ENCODE measurements around the gene SARDH. TPM values are rescaled to one million over a fixed set of nuclear protein-coding genes. Genes with fewer than 3 reads are reported as not detected.

SARDH gene
- total RNA-seq, 2 donors from 2014 or later, result 2.2 to 6.8 TPM

DNA sequence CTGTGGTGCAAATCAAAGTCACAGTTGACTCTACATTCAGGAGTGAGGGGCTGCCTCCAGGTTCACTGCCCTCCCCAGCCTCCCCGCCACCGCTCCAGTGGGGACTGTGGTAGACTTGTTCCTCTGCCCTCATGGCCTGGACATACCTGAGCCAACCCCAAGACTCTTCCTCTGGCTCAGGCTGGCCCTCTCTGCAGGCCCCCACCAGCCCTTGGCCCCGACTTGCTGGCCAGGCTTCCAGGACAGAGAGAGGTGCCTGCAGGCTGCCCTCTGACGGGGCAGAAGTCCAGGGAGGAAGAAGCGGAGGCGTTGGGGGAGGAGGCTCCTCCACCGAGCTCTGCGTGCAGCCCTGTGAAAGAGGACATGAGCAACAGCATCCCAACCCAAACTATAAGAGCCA, 2.8 kb upstream of the SARDH start:
- no peak overlapping the region for H3K4me3 Mint-ChIP-seq
- H3K4me1 Mint-ChIP-seq, result peaks cover 3% of the 10 kb centered on the region
- no peak overlapping the region for H3K27ac Mint-ChIP-seq
- no peak for ATAC-seq
- H3K36me3 Mint-ChIP-seq (ENCODE audit: low read depth), result no peaks in the 10 kb centered on the region
- peaks cover 26% of the 10 kb centered on the region for H3K27me3 Mint-ChIP-seq
- no peak for DNase-seq
- H3K9me3 ChIP-seq (ENCODE audit: control insufficient read depth, low read length, poor library complexity, severe bottlenecking), result no peaks in the 10 kb centered on the region

DNA sequence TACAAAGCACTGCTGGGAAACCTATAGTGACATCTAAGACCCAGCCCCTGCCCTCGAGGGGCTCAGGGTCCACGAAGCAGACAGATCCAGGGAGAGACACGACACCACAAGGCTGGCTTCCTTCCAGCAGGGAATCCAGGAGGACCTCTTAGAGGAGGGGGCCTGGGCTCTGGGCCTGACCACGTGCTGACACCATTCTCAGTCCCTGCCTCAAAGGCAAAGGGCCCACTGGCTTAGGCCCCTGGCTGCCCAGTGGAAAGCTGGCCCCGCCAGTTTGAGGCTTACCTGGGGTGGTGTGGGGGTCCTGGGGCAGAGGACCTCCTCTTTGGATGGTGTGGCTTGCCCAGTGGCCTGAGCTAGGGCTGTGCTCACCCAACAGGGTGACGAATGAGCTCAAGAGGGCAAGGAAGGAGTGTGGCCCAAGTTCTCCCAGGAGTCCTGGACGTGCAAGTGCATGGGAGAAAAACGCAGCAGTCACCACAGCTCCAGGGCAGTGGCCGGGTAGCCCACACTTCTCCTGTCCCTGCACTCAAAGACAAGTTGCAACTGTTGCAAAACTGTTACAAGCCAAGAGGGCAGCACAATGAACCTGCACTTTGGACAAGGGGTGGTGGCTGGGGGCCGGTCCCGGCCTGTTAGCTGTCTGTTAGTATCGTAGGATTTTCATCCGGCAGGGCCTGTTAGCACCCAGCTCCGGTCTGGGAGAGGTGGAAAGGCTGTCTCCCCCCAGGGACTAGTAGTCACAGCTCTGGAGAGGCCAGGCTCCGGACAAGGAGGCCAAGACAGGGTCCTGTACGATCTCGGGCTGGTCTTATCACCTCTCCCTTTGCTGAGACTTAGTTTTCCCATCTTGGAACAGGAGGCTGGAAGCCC, 1.5 kb upstream of the SARDH start:
- Mint-ChIP-seq H3K27ac (no peak overlapping the region), H3K36me3 (ENCODE audit: low read depth) (no peaks in the 10 kb centered on the region), H3K4me1 (peaks cover 3% of the 10 kb centered on the region), H3K27me3 (peaks cover 21% of the 10 kb centered on the region), H3K4me3 (no peak overlapping the region)
- DNase-seq (no peak), ATAC-seq (no peak)
- no peaks in the 10 kb centered on the region for H3K9me3 ChIP-seq (ENCODE audit: control insufficient read depth, low read length, poor library complexity, severe bottlenecking)

DNA sequence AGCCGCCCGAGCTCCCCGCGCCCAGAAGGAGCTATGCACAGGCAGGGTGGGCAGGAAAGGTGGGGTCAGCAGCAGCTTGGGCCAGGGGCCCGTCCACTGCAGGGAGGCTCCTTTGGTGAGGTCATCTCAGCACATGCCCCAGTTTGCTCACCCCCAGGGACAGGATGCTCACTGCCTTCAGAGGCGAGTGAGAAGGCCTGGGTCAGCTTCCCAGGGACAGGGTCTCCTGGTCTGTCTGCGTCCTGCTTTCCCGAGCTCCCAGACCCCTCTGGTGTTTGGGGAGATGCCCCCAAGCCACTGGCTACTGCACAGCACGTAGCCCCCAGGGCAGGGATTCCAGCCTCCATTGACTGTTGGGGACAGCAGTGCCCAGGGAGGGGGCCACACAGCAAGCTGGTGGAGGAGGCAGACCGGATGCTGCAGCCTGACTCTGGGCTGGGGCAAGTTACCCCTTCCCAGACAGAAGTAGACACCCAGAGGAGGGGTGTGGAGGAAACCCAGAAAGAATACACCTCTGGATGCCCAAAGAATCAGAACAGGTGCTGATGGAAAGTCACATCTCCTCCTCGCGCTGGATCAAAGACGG, 581 bp upstream of the SARDH start:
- H3K9me3 ChIP-seq (ENCODE audit: control insufficient read depth, low read length, poor library complexity, severe bottlenecking), result no peaks in the 10 kb centered on the region
- peak overlapping the region; percentile 63 for H3K4me3 Mint-ChIP-seq
- no peak for DNase-seq
- no peak overlapping the region for H3K27ac Mint-ChIP-seq
- no peak for ATAC-seq
- no peaks in the 10 kb centered on the region for H3K36me3 Mint-ChIP-seq (ENCODE audit: low read depth)
- peaks cover 3% of the 10 kb centered on the region for H3K4me1 Mint-ChIP-seq
- H3K27me3 Mint-ChIP-seq, result peaks cover 13% of the 10 kb centered on the region

DNA sequence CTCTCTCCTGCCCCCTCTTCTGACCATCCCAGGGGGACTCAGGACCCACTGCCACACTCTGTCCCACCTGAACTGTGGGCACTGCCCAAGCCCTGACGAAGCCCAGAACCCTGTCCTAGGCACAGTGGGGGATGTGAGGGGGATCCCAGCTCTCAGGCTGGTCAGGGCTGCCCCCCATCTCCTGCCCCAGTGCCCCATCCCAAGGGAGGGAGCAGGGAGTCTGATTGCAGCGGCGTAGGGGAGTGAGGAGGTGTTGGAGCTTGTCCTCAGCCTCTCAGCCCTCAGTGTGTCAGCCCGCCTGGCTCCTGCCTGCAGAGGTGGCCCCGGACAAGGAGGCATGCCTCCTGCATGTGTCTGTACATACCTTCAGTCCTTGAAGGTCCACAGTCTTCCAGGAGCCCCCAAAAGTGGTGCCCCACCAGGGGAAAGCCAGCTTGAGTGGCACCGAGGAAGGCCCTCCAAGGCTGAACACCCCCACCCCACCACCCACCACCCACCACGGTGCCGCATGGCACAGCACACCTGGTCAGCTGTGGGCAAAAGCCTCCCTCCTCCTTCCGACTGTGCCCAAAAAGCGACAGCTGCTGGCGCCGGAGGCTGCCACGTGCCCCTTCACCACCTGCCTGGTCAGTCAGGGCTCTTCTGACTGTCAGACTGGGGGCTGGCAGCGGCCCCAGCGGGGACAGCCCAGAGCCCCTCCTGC, 930 bp downstream of the SARDH start:
- Mint-ChIP-seq H3K4me3 (no peak overlapping the region), H3K27me3 (peaks cover 10% of the 10 kb centered on the region), H3K4me1 (peaks cover 4% of the 10 kb centered on the region), H3K36me3 (ENCODE audit: low read depth) (no peaks in the 10 kb centered on the region), H3K27ac (no peak overlapping the region)
- no peaks in the 10 kb centered on the region for H3K9me3 ChIP-seq (ENCODE audit: control insufficient read depth, low read length, poor library complexity, severe bottlenecking)
- ATAC-seq (no peak), DNase-seq (no peak)

DNA sequence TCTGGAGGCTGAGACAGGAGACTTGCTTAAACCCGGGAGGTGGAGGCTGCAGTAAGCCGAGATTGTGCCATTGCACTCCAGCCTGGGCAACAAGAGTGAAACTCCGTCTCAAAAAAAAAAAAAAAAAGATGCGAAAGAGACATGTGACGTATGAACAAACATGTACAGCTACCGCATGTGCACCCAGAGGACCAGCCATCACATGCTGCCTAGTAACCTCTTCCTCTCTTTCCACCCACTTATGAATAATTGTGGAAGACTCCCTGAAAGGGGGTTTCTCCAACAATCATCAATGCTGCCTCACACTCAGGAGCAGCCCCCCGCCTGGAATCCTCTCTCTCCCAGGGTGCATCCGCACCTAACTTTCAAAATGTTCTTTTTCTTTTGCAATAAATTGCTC, 2.2 kb downstream of the SARDH start:
- H3K9me3 ChIP-seq (ENCODE audit: control insufficient read depth, low read length, poor library complexity, severe bottlenecking), result no peaks in the 10 kb centered on the region
- H3K27ac Mint-ChIP-seq, result peak overlapping the region; percentile 43
- no peak overlapping the region for H3K4me3 Mint-ChIP-seq
- DNase-seq (no peak), ATAC-seq (no peak)
- H3K4me1 Mint-ChIP-seq, result peaks cover 4% of the 10 kb centered on the region
- H3K36me3 Mint-ChIP-seq (ENCODE audit: low read depth), result no peaks in the 10 kb centered on the region
- H3K27me3 Mint-ChIP-seq, result peaks cover 10% of the 10 kb centered on the region

DNA sequence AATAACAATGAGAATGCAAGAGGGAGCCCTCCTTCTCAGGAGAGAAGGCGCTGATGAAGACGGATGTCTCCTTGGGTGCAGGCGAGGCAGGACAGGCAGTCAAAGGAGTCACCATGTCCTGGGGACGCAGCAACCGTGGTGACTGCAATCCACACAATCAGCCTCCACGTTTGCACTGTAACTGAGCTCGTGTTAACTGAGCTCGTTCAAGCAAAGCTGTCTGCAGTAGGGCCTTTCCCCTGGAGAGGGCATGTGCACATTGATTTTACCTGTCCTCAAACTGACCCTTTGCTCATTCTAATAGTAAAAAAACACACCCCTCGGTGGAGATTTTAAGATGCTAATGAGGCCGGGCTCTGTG, 2.8 kb downstream of the SARDH start:
- ATAC-seq (no peak), DNase-seq (no peak)
- peaks cover 10% of the 10 kb centered on the region for H3K27me3 Mint-ChIP-seq
- peaks cover 4% of the 10 kb centered on the region for H3K4me1 Mint-ChIP-seq
- H3K36me3 Mint-ChIP-seq (ENCODE audit: low read depth), result no peaks in the 10 kb centered on the region
- no peaks in the 10 kb centered on the region for H3K9me3 ChIP-seq (ENCODE audit: control insufficient read depth, low read length, poor library complexity, severe bottlenecking)
- no peak overlapping the region for H3K27ac Mint-ChIP-seq
- no peak overlapping the region for H3K4me3 Mint-ChIP-seq

DNA sequence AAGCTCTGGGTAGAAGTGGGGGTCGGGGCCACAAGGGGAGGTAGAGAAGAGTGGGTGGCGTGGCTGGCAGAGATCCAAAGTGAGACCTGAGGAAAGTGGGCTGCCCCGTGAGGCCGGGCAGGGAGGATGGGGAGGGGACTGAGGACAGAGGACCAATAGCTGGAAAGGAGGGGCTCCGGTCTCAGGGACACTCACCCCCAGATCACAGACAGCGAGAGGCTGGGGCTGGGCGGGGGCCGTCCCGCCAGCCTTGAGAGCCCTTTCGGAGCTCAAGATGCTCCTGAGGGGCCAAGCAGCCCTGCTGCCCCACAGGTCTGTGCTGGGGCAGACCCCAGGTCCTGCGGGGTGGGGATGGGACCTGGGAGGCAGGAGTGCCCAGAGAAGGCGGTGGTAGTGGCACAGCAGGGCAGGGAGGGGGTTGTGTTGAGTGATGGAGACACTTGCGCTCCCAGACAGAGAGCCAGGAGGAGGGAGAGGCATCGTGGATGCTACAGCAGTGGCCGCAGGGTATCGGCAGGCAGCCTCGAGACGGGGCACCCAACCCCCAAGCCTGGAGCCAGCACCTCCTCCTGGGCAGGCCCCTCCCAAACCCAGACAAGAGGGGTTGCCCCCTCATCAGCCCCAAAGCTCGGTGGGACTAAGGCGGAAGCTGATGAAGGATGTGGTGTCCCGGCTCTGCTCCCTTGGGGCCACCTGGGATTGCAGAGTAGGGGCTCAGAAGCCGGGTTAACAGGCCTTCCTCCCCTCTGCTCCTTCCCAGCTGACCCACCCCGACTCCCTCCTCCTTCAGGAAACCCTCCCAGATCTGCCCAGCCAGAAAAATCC, 3.4 kb downstream of the SARDH start:
- DNase-seq (no peak), ATAC-seq (no peak)
- no peak overlapping the region for H3K27ac Mint-ChIP-seq
- H3K27me3 Mint-ChIP-seq, result peaks cover 10% of the 10 kb centered on the region
- H3K4me1 Mint-ChIP-seq, result peaks cover 4% of the 10 kb centered on the region
- H3K36me3 Mint-ChIP-seq (ENCODE audit: low read depth), result no peaks in the 10 kb centered on the region
- H3K9me3 ChIP-seq (ENCODE audit: control insufficient read depth, low read length, poor library complexity, severe bottlenecking), result no peaks in the 10 kb centered on the region
- no peak overlapping the region for H3K4me3 Mint-ChIP-seq

DNA sequence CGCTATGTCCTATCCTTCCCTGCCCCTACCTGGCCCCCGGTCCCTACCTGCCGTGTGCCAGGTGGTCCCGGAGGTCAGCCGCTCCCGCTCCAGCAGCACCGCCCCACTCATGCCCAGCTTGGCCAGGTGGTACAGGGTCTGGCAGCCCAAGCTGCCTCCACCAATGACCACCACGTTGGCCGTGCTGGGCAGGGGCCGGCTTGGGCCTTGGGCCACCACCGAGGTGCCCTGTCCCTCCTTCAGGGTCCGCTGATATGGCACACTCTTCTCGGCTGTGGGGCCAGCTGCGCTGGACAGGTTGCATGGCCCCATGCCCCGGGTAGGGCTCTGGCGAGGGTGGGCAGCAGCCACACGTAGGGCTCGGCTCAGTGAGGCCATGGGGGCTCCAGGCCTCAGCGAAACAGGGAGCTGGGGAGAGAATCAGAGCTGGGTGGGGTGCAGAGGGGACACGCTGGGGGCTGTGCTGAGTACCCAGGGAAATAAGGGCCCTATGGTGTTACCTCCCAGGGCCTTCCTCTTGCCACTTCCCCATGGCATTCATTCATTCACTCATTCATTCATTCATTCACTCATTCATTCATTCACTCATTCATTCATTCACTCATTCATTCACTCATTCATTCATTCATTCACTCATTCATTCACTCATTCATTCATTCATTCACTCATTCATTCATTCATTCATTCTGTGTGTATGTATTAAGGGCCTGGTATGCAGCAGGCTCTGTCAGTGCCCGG, 4.2 kb downstream of the SARDH start:
- DNase-seq (no peak), ATAC-seq (no peak)
- Mint-ChIP-seq H3K4me3 (no peak overlapping the region), H3K4me1 (peaks cover 5% of the 10 kb centered on the region), H3K27me3 (peaks cover 3% of the 10 kb centered on the region), H3K36me3 (ENCODE audit: low read depth) (peaks cover under 1% of the 10 kb centered on the region), H3K27ac (no peak overlapping the region)
- H3K9me3 ChIP-seq (ENCODE audit: control insufficient read depth, low read length, poor library complexity, severe bottlenecking), result no peaks in the 10 kb centered on the region

DNA sequence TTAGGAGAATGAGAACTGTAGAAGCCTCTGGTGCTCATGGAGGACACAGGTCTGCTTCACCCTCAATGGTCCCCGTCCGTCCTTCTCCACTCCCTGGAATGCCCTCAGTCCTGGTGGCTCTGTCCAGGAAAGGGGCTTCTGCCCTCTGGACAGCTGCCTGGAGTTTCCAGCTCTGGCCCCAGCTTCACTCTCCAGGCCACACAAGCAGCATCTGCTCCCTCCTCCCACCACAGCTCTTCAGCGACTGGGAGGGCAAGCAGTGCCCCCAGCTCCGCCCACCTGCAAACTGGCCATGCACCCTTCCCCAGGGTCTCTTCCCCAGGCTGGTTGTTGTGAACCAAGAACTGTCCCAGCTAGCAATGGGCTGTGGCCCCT, 4.7 kb downstream of the SARDH start:
- ATAC-seq (no peak), DNase-seq (no peak)
- Mint-ChIP-seq H3K4me1 (peaks cover 7% of the 10 kb centered on the region), H3K36me3 (ENCODE audit: low read depth) (peaks cover 3% of the 10 kb centered on the region), H3K27ac (no peak overlapping the region), H3K4me3 (no peak overlapping the region), H3K27me3 (no peaks in the 10 kb centered on the region)
- no peaks in the 10 kb centered on the region for H3K9me3 ChIP-seq (ENCODE audit: control insufficient read depth, low read length, poor library complexity, severe bottlenecking)

DNA sequence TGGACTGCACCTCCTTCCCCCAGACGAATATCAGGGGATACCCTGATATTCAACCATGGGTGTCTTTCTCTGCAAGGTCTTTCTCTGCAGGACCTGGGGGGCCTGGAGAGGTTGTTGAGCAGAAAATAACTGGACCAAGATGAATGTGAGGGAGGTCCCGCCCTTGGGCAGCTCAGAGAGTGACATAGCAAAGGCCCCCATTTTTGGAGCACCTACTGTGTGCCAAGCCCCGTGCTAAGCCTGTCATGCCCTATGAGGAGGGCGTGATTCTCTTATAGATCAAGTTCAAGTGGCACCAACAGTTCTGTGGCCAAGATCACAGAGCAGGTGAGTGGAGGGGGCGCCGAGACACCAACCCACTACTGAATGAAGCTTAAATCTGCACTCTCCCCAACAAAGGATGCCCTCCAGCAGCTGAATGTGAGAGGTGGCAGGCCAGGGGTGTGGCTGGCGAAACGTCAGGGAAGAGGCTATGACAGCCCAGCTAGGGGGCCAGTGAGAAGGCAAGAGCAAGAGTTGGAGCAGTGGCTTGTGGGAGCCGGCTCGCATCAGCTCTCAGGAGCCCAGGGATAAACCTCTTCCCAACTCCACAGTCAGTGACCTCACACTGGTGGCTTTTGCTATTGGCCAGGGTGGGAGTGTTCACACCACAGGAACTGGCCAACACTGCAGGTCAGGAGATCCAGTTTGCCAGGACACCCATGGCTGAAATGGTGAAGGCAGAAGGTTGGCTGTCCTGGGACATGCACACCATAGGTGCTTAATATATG, 5.3 kb downstream of the SARDH start:
- H3K9me3 ChIP-seq (ENCODE audit: control insufficient read depth, low read length, poor library complexity, severe bottlenecking), result no peaks in the 10 kb centered on the region
- Mint-ChIP-seq H3K4me1 (peaks cover 5% of the 10 kb centered on the region), H3K27ac (no peak overlapping the region), H3K4me3 (no peak overlapping the region), H3K36me3 (ENCODE audit: low read depth) (peaks cover 3% of the 10 kb centered on the region), H3K27me3 (no peaks in the 10 kb centered on the region)
- DNase-seq, result no peak
- peak; percentile 30 for ATAC-seq

DNA sequence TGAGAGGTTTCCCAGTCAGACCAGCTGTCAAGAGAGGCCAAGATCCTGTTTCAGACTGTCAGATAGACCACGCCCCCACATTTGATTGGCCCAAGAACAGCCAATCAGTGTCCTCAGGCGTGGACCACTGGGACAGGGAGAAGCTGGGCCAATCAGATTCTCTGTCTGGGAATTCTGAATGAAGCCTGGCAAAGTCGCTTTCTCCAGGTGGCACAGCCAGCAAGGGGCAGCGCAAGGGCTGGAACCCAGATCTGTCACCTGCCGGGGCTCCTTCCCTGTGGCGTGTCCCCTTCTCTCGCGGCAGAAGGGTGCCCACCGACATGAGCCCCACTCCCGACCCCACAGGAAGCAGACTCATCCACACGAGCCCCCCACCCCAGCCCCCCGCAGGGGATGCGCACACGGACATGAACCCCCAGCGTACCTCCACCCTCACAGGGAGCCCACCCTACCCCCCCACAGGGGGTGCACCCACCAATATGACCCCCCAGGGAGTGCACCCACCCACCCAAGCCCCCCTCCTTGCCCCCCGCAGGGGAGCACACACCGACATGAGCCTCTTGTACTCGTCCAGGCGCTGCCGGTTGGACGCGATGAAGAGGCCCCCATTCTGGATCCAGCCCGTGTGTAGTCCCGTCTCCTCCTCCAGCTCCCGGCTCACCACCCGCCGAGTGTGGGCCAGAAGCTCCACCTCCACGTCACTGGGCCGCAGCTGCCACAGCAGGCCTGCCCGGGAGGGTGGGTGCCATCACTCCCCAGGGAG, 6.1 kb downstream of the SARDH start:
- Mint-ChIP-seq H3K4me1 (peaks cover 5% of the 10 kb centered on the region), H3K36me3 (ENCODE audit: low read depth) (peaks cover 3% of the 10 kb centered on the region), H3K27me3 (no peaks in the 10 kb centered on the region), H3K4me3 (no peak overlapping the region), H3K27ac (no peak overlapping the region)
- no peaks in the 10 kb centered on the region for H3K9me3 ChIP-seq (ENCODE audit: control insufficient read depth, low read length, poor library complexity, severe bottlenecking)
- no peak for ATAC-seq
- no peak for DNase-seq

Data from T-helper 17 cell (primary cell).